PC-9 (cell line): ENCODE results near the gene PRM3.

Experiments used
- CTCF ChIP-seq: fragments of 200-600 bp; sonication (generic); conservative IDR thresholded peaks from 2 replicates; pipeline ENCODE4 v1.6.1; 2017; ENCODE audit warnings: mixed run types, antibody characterized with exemption, mild to moderate bottlenecking, moderate library complexity
- EZH2 ChIP-seq: fragments of 200-600 bp; sonication (generic); IDR thresholded peaks from 2 replicates; pipeline ENCODE4 v1.8.0; 2017; ENCODE audit warnings: antibody characterized with exemption, low read depth

GRCh38 chr16:11224096-11224893 lies 49.1 kb downstream of the PRM3 start:
- TF ChIP-seq CTCF = no peak
- TF ChIP-seq EZH2 = no peak
